Mucosa of rectum (tissue), 2 donors: Measurements from ENCODE around the gene DENND2A.
A peak's percentile ranks its signal among the peaks of the same experiment; 100 is the strongest.
"Not testable (repeated sequence)": the region's sequence is repeated elsewhere in the genome, so short reads cannot be mapped to it uniquely, and the experiment has no call there.

Experiments
- H3K27ac ChIP-seq, 2 donors: one replicate each; pipeline ENCODE4 v1.7.0; 2013; ENCODE audit warnings: inconsistent platforms in 2 of 2, low read depth in 2 of 2, low read length in 2 of 2
- H3K27me3 ChIP-seq, 2 donors: one replicate each; pipeline ENCODE4 v1.7.0; 2013; ENCODE audit warnings: low read length in 2 of 2; ENCODE audit not compliant: control insufficient read depth in 2 of 2, insufficient read depth in 2 of 2
- H3K36me3 ChIP-seq, 2 donors: one replicate each; pipeline ENCODE4 v1.7.0; 2013; ENCODE audit warnings: low read length in 2 of 2; ENCODE audit not compliant: control insufficient read depth in 2 of 2, insufficient read depth in 2 of 2
- H3K4me1 ChIP-seq, 2 donors: one replicate each; pipeline ENCODE4 v1.7.0; 2013; ENCODE audit warnings: low read length in 2 of 2, mild to moderate bottlenecking in 1 of 2; ENCODE audit not compliant: control insufficient read depth in 2 of 2, insufficient read depth in 2 of 2
- H3K4me3 ChIP-seq, 2 donors: one replicate each; pipeline ENCODE4 v1.7.0; 2013; ENCODE audit warnings: low read length in 2 of 2
- H3K9ac ChIP-seq, 2 donors: one replicate each; pipeline ENCODE4 v1.7.0; 2013; ENCODE audit warnings: low read length in 2 of 2, low read depth in 1 of 2, mild to moderate bottlenecking in 1 of 2
- H3K9me3 ChIP-seq, 2 donors: one replicate each; pipeline ENCODE4 v1.7.0; 2013; ENCODE audit warnings: low read length in 2 of 2; ENCODE audit not compliant: control insufficient read depth in 2 of 2
- donor health status: healthy.
- donor health status: Normal muscosa, but diverticular disease.

The DENND2A gene

GRCh38 chr7:140637400-140637799 lies 3.2 kb downstream of the DENND2A start:
- no peaks in the 10 kb centered on the region for H3K36me3 ChIP-seq
- H3K4me1 ChIP-seq, result peaks cover 7% of the 10 kb centered on the region in 2 donors
- H3K4me3 ChIP-seq, result no peak overlapping the region
- no peaks in the 10 kb centered on the region for H3K9me3 ChIP-seq
- H3K27ac ChIP-seq, result peak overlapping the region in 1 of 2 donors; percentile 2
- peaks cover 10 to 17% of the 10 kb centered on the region in 2 donors for H3K27me3 ChIP-seq
- no peak overlapping the region for H3K9ac ChIP-seq

- H3K27ac ChIP-seq, result peak overlapping the region in 1 of 2 donors; percentile 16
These were observed 4.8 kb downstream of the DENND2A start for GRCh38 chr7:140635816-140636215.

DNA sequence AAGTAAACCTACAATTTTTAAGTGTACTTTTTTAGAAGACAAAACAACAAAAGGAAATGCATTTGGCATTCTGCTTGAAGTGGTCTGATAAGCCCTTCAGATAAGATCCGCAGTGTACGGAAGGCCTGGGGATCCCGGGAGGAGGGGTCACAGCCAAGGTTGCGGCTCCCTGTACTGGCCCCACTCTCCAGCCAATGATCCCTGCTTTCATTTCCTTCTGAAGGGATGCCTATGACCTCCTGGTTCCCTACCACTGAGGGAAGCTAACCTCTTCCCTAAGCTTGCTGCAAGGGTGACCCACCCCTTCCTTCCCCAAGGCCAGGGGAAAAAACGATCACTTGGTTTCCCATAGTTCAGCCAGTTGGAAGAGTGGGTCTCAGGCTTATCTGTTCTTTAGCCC lies 5.3 kb downstream of the DENND2A start:
- Histone ChIP-seq H3K36me3 (no peaks in the 10 kb centered on the region), H3K4me3 (no peak overlapping the region), H3K9me3 (no peaks in the 10 kb centered on the region), H3K27me3 (peaks cover 10 to 17% of the 10 kb centered on the region in 2 donors), H3K9ac (no peak overlapping the region), H3K4me1 (peaks cover 7% of the 10 kb centered on the region in 2 donors), H3K27ac (no peak overlapping the region)

More at GRCh38 chr7:140635816-140636215, 4.8 kb downstream of the DENND2A start:
- Histone ChIP-seq H3K9ac (no peak overlapping the region), H3K9me3 (no peaks in the 10 kb centered on the region), H3K27me3 (peaks cover 10 to 17% of the 10 kb centered on the region in 2 donors), H3K4me1 (peaks cover 7% of the 10 kb centered on the region in 2 donors), H3K36me3 (no peaks in the 10 kb centered on the region), H3K4me3 (no peak overlapping the region)

- Histone ChIP-seq H3K4me1 (peaks cover 0 to 6% of the 10 kb centered on the region in 2 donors), H3K27ac (peak overlapping the region in 1 of 2 donors; percentile 24), H3K27me3 (peaks cover 0 to 3% of the 10 kb centered on the region in 2 donors), H3K36me3 (no peaks in the 10 kb centered on the region), H3K9ac (no peak overlapping the region), H3K4me3 (no peak overlapping the region), H3K9me3 (no peaks in the 10 kb centered on the region)
These were observed 9.0 kb downstream of the DENND2A start for GRCh38 chr7:140631602-140632001.

DNA sequence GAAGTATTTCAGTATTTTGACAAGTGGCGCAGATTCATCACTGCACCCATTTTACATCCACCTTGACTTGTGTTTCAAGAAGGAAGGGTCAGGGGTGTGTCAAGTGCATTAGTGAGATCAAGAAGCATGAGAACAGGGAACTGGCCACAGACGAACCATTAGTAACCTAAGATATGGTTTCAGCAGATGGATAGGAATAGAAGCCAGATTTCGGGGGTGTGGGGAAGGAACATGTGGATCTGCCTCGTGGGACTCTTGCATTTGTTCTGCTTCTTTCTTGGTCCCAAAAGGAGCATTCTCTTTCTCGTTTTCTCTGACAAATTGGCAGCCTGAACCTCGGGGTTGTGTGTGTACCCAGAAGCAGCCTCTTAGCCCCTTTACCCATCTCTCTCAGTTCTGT lies 9.6 kb downstream of the DENND2A start:
- Histone ChIP-seq H3K36me3 (no peaks in the 10 kb centered on the region), H3K27me3 (peaks cover 0 to 3% of the 10 kb centered on the region in 2 donors), H3K27ac (peak overlapping the region in 1 of 2 donors; percentile 24), H3K9ac (no peak overlapping the region), H3K4me1 (peaks cover 4 to 9% of the 10 kb centered on the region in 2 donors), H3K9me3 (no peaks in the 10 kb centered on the region), H3K4me3 (no peak overlapping the region)

DNA sequence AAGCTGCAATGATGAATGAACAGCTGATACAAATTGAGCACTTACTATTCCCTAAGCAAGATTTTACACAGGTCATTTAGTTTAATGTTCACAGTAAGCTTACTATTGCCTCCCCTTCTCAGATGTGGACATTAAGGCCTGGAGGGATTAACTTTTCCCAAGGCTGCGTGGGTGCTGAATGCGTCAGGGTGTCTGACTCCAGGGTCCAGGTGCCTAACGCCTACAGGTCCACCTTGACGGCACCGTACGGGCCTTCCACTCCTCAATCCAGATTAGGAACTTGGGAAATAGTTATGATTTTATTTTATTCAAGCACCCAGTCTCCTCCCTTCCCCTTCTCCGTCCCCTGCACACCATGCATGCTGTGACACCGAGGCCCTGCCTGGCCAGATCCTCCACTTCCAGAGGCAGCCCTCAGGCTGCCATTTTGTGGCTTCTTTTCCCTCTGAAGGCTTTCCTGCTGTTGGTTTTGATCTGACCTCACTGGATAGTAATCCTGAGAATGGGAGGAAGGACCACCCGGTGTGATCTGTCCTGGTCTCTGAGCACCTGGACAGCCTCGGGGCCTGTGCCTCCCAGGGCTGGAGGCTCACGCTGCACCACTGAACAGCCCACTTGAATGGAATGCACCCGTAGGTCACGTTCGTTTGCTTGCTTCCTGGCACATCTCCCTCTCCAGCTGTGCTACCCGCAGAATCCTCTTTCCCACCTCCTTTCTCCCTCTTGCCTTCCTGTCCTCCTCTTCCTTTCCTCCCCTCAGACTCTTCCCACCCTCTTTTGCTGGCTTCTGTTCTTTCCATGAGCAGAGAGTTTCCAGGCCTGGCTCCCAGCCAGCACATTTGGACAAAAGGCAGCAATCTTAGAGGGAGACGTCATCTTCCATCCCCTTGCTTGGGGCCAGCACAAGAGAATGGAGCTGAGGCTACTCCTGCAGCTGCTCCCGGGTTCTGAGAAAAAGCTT lies 14.4 kb downstream of the DENND2A start:
- no peak overlapping the region for H3K9ac ChIP-seq
- H3K36me3 ChIP-seq, result no peaks in the 10 kb centered on the region
- no peaks in the 10 kb centered on the region for H3K27me3 ChIP-seq
- peak overlapping the region; percentile 61 to 72 for H3K27ac ChIP-seq
- H3K4me1 ChIP-seq, result peaks cover 4 to 9% of the 10 kb centered on the region in 2 donors
- H3K9me3 ChIP-seq, result no peaks in the 10 kb centered on the region
- H3K4me3 ChIP-seq, result no peak overlapping the region

- not testable (repeated sequence) for H3K27me3 ChIP-seq, H3K27ac ChIP-seq
These were observed 15.4 kb downstream of the DENND2A start for GRCh38 chr7:140625192-140625558.

GRCh38 chr7:140624392-140625191 lies 16.0 kb downstream of the DENND2A start:
- no peak overlapping the region for H3K9ac ChIP-seq
- peaks cover 4 to 9% of the 10 kb centered on the region in 2 donors for H3K4me1 ChIP-seq
- no peak overlapping the region for H3K27ac ChIP-seq
- no peaks in the 10 kb centered on the region for H3K36me3 ChIP-seq
- H3K9me3 ChIP-seq, result no peaks in the 10 kb centered on the region
- H3K27me3 ChIP-seq, result no peaks in the 10 kb centered on the region
- no peak overlapping the region for H3K4me3 ChIP-seq

More at GRCh38 chr7:140625192-140625558, 15.4 kb downstream of the DENND2A start:
- not testable (repeated sequence) for H3K36me3 ChIP-seq, H3K4me1 ChIP-seq, H3K4me3 ChIP-seq, H3K9ac ChIP-seq, H3K9me3 ChIP-seq

DNA sequence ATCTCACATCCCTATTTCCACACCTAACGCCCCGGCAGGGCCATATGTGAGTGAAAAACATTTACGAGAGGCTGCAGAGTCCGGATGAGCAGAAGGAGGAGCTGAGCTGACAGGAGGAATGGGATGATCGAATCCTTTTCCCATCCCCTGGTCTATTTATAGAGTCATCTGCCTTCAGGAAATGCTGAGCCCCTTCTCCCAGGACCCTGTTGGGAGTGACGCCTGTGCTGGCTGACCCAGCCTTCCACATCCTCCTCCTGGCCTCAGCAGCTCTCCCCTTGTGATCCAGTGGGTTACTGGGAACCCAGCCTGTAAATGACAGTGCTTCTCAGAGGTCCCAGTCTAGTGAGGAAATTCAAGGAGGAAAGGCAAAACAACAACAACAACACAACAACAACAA lies 16.6 kb downstream of the DENND2A start:
- H3K4me3 ChIP-seq, result no peak overlapping the region
- no peaks in the 10 kb centered on the region for H3K36me3 ChIP-seq
- H3K9ac ChIP-seq, result no peak overlapping the region
- no peak overlapping the region for H3K27ac ChIP-seq
- no peaks in the 10 kb centered on the region for H3K9me3 ChIP-seq
- peaks cover 4 to 9% of the 10 kb centered on the region in 2 donors for H3K4me1 ChIP-seq
- no peaks in the 10 kb centered on the region for H3K27me3 ChIP-seq
